ENCODE data around the gene DNAH12.

DNA sequence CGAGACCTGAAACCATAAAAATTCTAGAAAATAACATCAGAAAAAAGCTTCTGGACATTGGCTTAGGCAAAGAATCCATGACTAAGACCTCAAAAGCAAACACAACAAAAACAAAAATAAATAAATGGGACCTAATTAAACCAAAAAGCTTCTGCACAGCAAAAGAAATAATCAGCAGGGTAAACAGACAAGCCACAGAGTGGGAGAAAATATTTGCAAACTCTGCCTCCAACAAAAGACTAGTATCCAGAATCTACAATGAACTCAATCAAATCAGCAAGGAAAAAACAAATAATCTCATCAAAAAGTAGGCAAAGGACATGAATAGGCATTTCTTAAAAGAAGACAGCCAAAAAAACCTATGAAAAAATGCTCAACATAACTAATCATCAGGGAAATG lies 59.6 kb downstream of the DNAH12 start:
- TF ChIP-seq CTCF (conservative IDR thresholded peaks at IDR 0.05; ENCODE audit: low read depth in 2 of 2) (no peak), EZH2 (IDR thresholded peaks at IDR 0.05; ENCODE audit: low read depth, unreplicated experiment) (no peak)

Measured in GM23338 (cell line).